Measurements from ENCODE around the gene NCKAP5.

- TF ChIP-seq POLR2AphosphoS5 (IDR thresholded peaks at IDR 0.05) (no peak), CTCF (IDR thresholded peaks at IDR 0.05 in 8 of 11, conservative IDR thresholded peaks at IDR 0.05 in 3 of 11) (no peak), POLR2A (IDR thresholded peaks at IDR 0.05) (no peak)
Observed at GRCh38 chr2:132761437-132761836, 806.8 kb downstream of the NCKAP5 start.

All from spleen (tissue), 7 donors.